Mesothelial cell of epicardium (in vitro differentiated cells): ENCODE measurements around the gene USP11. TPM values are rescaled to one million over a fixed set of nuclear protein-coding genes. Genes with fewer than 3 reads are reported as not detected.

ENCODE experiments used
- DNase-seq, 2 experiments: peaks; one replicate each; pipeline ENCODE4 v3.0.0; 2021; ENCODE audit warnings: low spot score in 2 of 2; ENCODE audit not compliant: unreplicated experiment in 2 of 2
- H3K27ac Mint-ChIP-seq: 2 replicates; pipeline ENCODE4 v1.8.0; 2021; ENCODE audit warnings: mixed read lengths
- H3K27me3 Mint-ChIP-seq: 2 replicates; pipeline ENCODE4 v1.8.0; 2021; ENCODE audit warnings: low read depth, mixed read lengths
- H3K36me3 Mint-ChIP-seq: 2 replicates; pipeline ENCODE4 v1.8.0; 2021; ENCODE audit warnings: mixed read lengths
- H3K4me1 Mint-ChIP-seq: 2 replicates; pipeline ENCODE4 v1.8.0; 2021; ENCODE audit warnings: mixed read lengths
- H3K4me3 Mint-ChIP-seq: 2 replicates; pipeline ENCODE4 v1.8.0; 2021; ENCODE audit warnings: mild to moderate bottlenecking, moderate library complexity, mixed read lengths
- H3K9me3 Mint-ChIP-seq: 2 replicates; pipeline ENCODE4 v1.8.0; 2021; ENCODE audit warnings: mixed read lengths
- total RNA-seq: library from RNA; stranded (reverse); gene quantifications from 3 replicates; pipeline ENCODE4 v1.2.1, GENCODE V29; 2021
- TF ChIP-seq, protein P1 (sequence below): fragments of 200-600 bp; sonication (generic); IDR thresholded peaks from one replicate; pipeline ENCODE4 v1.5.0; 2021; ENCODE audit warnings: antibody characterized with exemption; ENCODE audit not compliant: unreplicated experiment

The USP11 gene
- total RNA-seq, 1 donor from 2014 or later, result 315 TPM

DNA sequence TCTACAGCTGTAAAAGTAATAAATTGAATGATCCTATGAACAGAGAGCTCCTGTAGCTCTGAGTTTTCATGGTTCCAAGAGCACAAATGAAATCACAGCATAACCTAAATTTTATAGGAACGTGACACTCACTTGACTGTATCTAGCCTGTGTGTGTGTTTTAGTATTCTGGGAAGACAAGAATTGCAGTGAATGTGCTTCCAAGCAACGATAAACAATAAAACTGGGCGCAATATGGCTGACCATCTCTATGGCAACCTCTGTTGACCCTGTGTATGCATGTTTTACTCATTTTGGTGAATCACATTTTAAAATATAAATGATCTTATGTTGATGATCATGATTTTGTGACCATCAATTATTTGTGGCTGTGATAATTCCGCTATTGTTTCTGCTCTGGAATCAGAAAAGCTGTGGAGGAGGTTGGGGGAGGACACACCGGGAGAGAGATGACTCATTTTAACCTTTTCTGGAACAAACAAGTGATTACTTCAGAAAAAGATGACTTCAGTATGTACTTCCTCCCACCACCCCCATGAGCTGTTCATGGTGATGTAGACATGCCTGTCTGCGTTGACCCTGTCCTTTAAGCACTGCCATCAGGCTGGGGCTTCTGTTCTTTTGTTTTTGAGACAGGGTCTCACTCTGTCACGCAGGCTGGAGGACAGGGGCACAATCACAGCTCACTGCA is 31.8 kb downstream of the USP11 start:
- peaks cover 3% of the 10 kb centered on the region for H3K4me1 Mint-ChIP-seq
- TF ChIP-seq, protein P1, sequence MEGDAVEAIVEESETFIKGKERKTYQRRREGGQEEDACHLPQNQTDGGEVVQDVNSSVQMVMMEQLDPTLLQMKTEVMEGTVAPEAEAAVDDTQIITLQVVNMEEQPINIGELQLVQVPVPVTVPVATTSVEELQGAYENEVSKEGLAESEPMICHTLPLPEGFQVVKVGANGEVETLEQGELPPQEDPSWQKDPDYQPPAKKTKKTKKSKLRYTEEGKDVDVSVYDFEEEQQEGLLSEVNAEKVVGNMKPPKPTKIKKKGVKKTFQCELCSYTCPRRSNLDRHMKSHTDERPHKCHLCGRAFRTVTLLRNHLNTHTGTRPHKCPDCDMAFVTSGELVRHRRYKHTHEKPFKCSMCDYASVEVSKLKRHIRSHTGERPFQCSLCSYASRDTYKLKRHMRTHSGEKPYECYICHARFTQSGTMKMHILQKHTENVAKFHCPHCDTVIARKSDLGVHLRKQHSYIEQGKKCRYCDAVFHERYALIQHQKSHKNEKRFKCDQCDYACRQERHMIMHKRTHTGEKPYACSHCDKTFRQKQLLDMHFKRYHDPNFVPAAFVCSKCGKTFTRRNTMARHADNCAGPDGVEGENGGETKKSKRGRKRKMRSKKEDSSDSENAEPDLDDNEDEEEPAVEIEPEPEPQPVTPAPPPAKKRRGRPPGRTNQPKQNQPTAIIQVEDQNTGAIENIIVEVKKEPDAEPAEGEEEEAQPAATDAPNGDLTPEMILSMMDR, result no peak

DNA sequence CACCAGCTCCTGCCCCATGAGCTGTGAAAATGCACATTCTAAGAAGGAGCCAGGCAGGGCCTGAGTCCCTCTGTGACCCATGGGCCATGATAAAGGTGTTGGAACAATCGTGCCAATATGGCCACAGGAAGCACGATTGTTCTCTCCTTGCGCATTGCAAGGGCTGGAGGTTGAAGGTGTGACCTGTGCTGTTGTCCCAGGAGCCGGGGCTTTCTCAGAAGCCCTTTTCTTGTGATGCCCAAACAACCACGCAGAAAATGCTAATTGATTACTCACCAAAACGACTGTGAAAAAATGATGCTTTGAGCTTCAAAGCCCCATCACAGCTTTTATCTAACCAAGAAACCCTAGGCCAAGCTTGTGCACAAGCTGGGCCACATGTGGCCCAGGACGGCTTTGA is 33.8 kb downstream of the USP11 start:
- H3K36me3 Mint-ChIP-seq, result no peaks in the 10 kb centered on the region
- no peak for DNase-seq
- no peaks in the 10 kb centered on the region for H3K27me3 Mint-ChIP-seq
- H3K4me1 Mint-ChIP-seq, result peaks cover 3% of the 10 kb centered on the region
- TF ChIP-seq, protein P1, result no peak
- H3K27ac Mint-ChIP-seq, result no peak overlapping the region
- no peak overlapping the region for H3K4me3 Mint-ChIP-seq
- no peaks in the 10 kb centered on the region for H3K9me3 Mint-ChIP-seq

More for the DNA sequence above, 31.8 kb downstream of the USP11 start:
- no peak for DNase-seq
- H3K9me3 Mint-ChIP-seq, result no peaks in the 10 kb centered on the region
- no peak overlapping the region for H3K4me3 Mint-ChIP-seq
- H3K27ac Mint-ChIP-seq, result no peak overlapping the region
- no peaks in the 10 kb centered on the region for H3K36me3 Mint-ChIP-seq
- H3K27me3 Mint-ChIP-seq, result no peaks in the 10 kb centered on the region

DNA sequence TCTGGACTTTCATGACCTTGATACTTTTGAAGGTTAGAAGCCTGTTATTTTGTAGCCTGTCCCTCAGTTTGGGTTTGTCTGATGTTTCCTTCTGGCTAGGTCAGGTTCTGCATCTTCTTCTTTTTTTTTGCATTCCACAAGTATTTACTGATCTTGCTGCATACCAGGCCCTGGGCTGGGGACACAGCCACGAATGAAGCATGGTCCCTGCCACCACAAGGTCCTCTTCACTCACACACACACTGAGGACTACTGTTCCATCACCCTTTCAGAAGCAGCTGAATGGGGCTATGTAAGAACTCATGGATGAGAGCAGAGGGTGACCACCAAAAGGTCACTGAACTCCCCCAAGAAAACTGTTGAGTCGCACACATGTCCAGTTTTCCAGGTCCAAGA is 39.2 kb downstream of the USP11 start:
- Mint-ChIP-seq H3K36me3 (no peaks in the 10 kb centered on the region), H3K4me3 (no peak overlapping the region), H3K4me1 (no peaks in the 10 kb centered on the region), H3K9me3 (peaks cover 4% of the 10 kb centered on the region), H3K27ac (no peak overlapping the region), H3K27me3 (no peaks in the 10 kb centered on the region)
- TF ChIP-seq, protein P1, result no peak
- DNase-seq, result no peak

DNA sequence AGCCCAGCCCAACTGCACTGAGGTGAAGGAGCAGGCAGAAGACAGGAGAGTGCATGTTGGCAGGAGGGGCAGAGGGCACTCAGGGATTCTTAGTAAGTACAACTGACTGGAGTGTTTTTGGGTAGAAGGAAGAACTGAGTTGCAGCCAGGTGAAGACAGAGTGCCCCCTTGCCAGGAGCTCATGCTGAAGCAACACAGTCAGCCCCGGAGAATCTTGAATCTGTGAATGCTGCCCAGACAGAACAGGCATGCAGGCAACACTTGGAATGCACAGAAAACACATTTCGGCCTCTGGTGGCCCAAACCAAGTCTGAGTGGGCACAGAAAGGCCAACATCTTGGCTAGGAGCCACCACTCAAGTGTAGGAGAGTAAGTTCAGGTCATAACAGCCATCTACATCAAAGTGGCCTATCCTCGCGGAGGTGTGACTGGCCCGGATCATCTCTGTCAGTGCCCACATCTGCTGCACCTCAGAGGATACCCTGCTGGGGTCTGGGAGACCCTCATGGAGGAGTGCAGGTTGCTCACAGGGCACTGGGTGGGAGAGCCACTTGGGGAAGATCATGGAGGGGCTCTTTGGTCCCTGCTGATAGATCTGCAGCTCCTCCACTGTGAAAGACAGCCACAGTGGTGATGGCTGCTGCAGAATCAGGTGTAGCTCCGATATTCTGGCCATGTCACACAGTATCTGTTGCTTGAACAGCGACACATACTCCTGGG is 40.4 kb downstream of the USP11 start:
- Mint-ChIP-seq H3K4me3 (no peak overlapping the region), H3K36me3 (no peaks in the 10 kb centered on the region), H3K4me1 (no peaks in the 10 kb centered on the region), H3K27me3 (no peaks in the 10 kb centered on the region), H3K27ac (no peak overlapping the region), H3K9me3 (peaks cover 4% of the 10 kb centered on the region)
- no peak for DNase-seq
- TF ChIP-seq, protein P1, result no peak

DNA sequence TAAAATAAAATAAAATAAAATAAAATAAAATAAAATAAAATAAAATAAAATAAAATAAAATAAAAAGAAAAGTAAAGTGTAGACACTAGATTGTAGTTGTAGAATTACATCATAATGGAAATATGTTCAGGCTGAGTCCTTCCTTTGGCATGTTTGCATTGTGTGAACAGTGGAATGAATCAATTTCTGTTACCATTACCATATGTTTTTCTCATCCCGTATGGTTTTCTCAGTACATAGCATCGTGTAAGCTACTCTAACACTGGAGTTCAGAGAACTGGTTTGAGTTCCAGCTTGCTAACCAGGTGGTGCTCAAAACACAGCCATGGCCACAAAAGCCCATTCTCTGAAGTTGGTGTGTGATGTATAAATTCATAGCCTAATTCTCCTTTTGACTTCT is 45.9 kb downstream of the USP11 start:
- Mint-ChIP-seq H3K9me3 (peaks cover 4% of the 10 kb centered on the region), H3K36me3 (no peaks in the 10 kb centered on the region)
- DNase-seq, result no peak

More for the DNA sequence above, 45.9 kb downstream of the USP11 start:
- H3K27me3 Mint-ChIP-seq, result no peaks in the 10 kb centered on the region
- TF ChIP-seq, protein P1, result no peak
- H3K4me3 Mint-ChIP-seq, result no peak overlapping the region
- no peak overlapping the region for H3K27ac Mint-ChIP-seq
- peaks cover 6% of the 10 kb centered on the region for H3K4me1 Mint-ChIP-seq
